ENCODE data around the gene ZNF205.
"Not testable (repeated sequence)": the region's sequence is repeated elsewhere in the genome, so short reads cannot be mapped to it uniquely, and the experiment has no call there.

The ZNF205 gene

GRCh38 chr16:3148256-3149192 is 36.1 kb downstream of the ZNF205 start:
- DNase-seq (ENCODE audit: low read depth), result no peak

- DNase-seq (ENCODE audit: low read depth), result no peak
These were observed 36.8 kb downstream of the ZNF205 start for GRCh38 chr16:3149193-3149530.

- peak; percentile 73 for DNase-seq (ENCODE audit: low read depth)
These were observed 37.4 kb downstream of the ZNF205 start for GRCh38 chr16:3149630-3150345.

GRCh38 chr16:3150346-3151218 is 38.2 kb downstream of the ZNF205 start:
- DNase-seq (ENCODE audit: low read depth), result peak; percentile 93

GRCh38 chr16:3152027-3152276 is 39.6 kb downstream of the ZNF205 start:
- DNase-seq (ENCODE audit: low read depth), result no peak

GRCh38 chr16:3152277-3152990 is 40.0 kb downstream of the ZNF205 start:
- peak; percentile 84 for DNase-seq (ENCODE audit: low read depth)

GRCh38 chr16:3152991-3153368 is 40.6 kb downstream of the ZNF205 start:
- DNase-seq (ENCODE audit: low read depth), result no peak

- DNase-seq (ENCODE audit: low read depth), result no peak
These were observed 42.8 kb downstream of the ZNF205 start for GRCh38 chr16:3155181-3155580.

GRCh38 chr16:3155972-3156371 is 43.6 kb downstream of the ZNF205 start:
- DNase-seq (ENCODE audit: low read depth), result no peak

- peak; percentile 85 for DNase-seq (ENCODE audit: low read depth)
These were observed 45.0 kb downstream of the ZNF205 start for GRCh38 chr16:3157229-3158025.

- DNase-seq (ENCODE audit: low read depth), result no peak
These were observed 45.7 kb downstream of the ZNF205 start for GRCh38 chr16:3158026-3158509.

GRCh38 chr16:3158510-3159314 is 46.3 kb downstream of the ZNF205 start:
- peak; percentile 77 for DNase-seq (ENCODE audit: low read depth)

GRCh38 chr16:3161235-3162018 is 49.0 kb downstream of the ZNF205 start:
- DNase-seq (ENCODE audit: low read depth), result no peak

- DNase-seq (ENCODE audit: low read depth), result no peak
These were observed 52.0 kb downstream of the ZNF205 start for GRCh38 chr16:3164121-3164991.

GRCh38 chr16:3165111-3165822 is 52.9 kb downstream of the ZNF205 start:
- DNase-seq (ENCODE audit: low read depth), result no peak

GRCh38 chr16:3166505-3166886 is 54.1 kb downstream of the ZNF205 start:
- no peak for DNase-seq (ENCODE audit: low read depth)

- not testable (repeated sequence) for DNase-seq (ENCODE audit: low read depth)
These were observed 56.3 kb downstream of the ZNF205 start for GRCh38 chr16:3168729-3169128.
